GM21381 (cell line): Measurements from ENCODE around the gene ADSS2.
"Not testable (repeated sequence)": the region's sequence is repeated elsewhere in the genome, so short reads cannot be mapped to it uniquely, and the experiment has no call there.

Experiments used
- ATAC-seq: cut with Tn5 transposase; IDR thresholded peaks from one replicate; pipeline ENCODE4 v1.9.1; 2021; ENCODE audit warnings: mild to moderate bottlenecking, moderate library complexity; ENCODE audit not compliant: unreplicated experiment

Gene ADSS2

GRCh38 chr1:244451539-244451950 is at the start of gene ADSS2:
TSS of gene ADSS2 (minus strand) at chr1:244451909. CDS start at chr1:244451817, 92 bp downstream.
- no peak for ATAC-seq

- not testable (repeated sequence) for ATAC-seq
These were observed 48.8 kb upstream of the ADSS2 start for GRCh38 chr1:244500515-244500914.

- ATAC-seq: not testable (repeated sequence)
These were observed 47.8 kb upstream of the ADSS2 start for GRCh38 chr1:244499484-244499883.

GRCh38 chr1:244497805-244498204 is 46.1 kb upstream of the ADSS2 start:
- no peak for ATAC-seq

- no peak for ATAC-seq
These were observed 44.5 kb upstream of the ADSS2 start for GRCh38 chr1:244496186-244496585.

GRCh38 chr1:244494653-244495052 is 42.9 kb upstream of the ADSS2 start:
- ATAC-seq: no peak

- ATAC-seq: not testable (repeated sequence)
These were observed 33.3 kb upstream of the ADSS2 start for GRCh38 chr1:244484971-244485370.

- ATAC-seq: no peak
These were observed 21.4 kb upstream of the ADSS2 start for GRCh38 chr1:244473059-244473605.

- no peak for ATAC-seq
These were observed 15.0 kb upstream of the ADSS2 start for GRCh38 chr1:244466724-244467123.

GRCh38 chr1:244461245-244462071 is 9.7 kb upstream of the ADSS2 start, which contains the start of gene CATSPERE:
TSS of gene CATSPERE (plus strand) at chr1:244461273. CDS start at chr1:244461430, 157 bp downstream.
- peak; percentile 98 for ATAC-seq

- no peak for ATAC-seq
These were observed 8.5 kb upstream of the ADSS2 start for GRCh38 chr1:244460197-244460596.

GRCh38 chr1:244458781-244459180 is 7.1 kb upstream of the ADSS2 start:
- ATAC-seq: no peak

GRCh38 chr1:244456586-244456985 is 4.9 kb upstream of the ADSS2 start:
- ATAC-seq: no peak

GRCh38 chr1:244454412-244454811 is 2.7 kb upstream of the ADSS2 start:
- no peak for ATAC-seq

GRCh38 chr1:244451951-244452795 is 464 bp upstream of the ADSS2 start:
- peak; percentile 94 for ATAC-seq

- ATAC-seq: peak; percentile 5
These were observed 841 bp downstream of the ADSS2 start for GRCh38 chr1:244450597-244451538.

GRCh38 chr1:244449936-244450508 is 1.7 kb downstream of the ADSS2 start:
- ATAC-seq: no peak

- no peak for ATAC-seq
These were observed 3.3 kb downstream of the ADSS2 start for GRCh38 chr1:244448279-244449036.

- ATAC-seq: no peak
These were observed 4.2 kb downstream of the ADSS2 start for GRCh38 chr1:244447552-244447951.
